Aorta (tissue), 5 donors: ENCODE measurements around the gene NCAM1. TPM values are rescaled to one million over a fixed set of nuclear protein-coding genes. Genes with fewer than 3 reads are reported as not detected.

Experiments
- ATAC-seq: fragments of 200-7000 bp; cut with Tn5 transposase; one replicate; pipeline ENCODE4 v1.9.1; 2022; ENCODE audit warnings: moderate library complexity; ENCODE audit not compliant: low FRiP score
- DNase-seq, 2 donors: peaks; one replicate each; pipeline ENCODE4 v3.0.0-alpha.2; 2020
- H3K27ac ChIP-seq, 2 donors: one replicate each; pipeline ENCODE4 v1.5.1; 2013; ENCODE audit warnings: low read length in 2 of 2, mild to moderate bottlenecking in 2 of 2, moderate library complexity in 2 of 2, control low read depth in 1 of 2, inconsistent platforms in 1 of 2, low read depth in 1 of 2
- H3K27me3 ChIP-seq, 2 donors: one replicate each; pipeline ENCODE4 v1.6.1; 2013; ENCODE audit warnings: control low read depth in 1 of 2, low read length in 1 of 2, mild to moderate bottlenecking in 1 of 2, moderate library complexity in 1 of 2; ENCODE audit not compliant: insufficient read depth in 2 of 2, control insufficient read depth in 1 of 2
- H3K36me3 ChIP-seq, 2 donors: one replicate each; pipeline ENCODE4 v1.6.1; 2013; ENCODE audit warnings: control low read depth in 1 of 2, low read length in 1 of 2, mild to moderate bottlenecking in 1 of 2; ENCODE audit not compliant: insufficient read depth in 2 of 2, control insufficient read depth in 1 of 2
- H3K4me1 ChIP-seq, 2 donors: one replicate each; pipeline ENCODE4 v1.6.1; 2013; ENCODE audit warnings: low read length in 2 of 2, control low read depth in 1 of 2, mild to moderate bottlenecking in 1 of 2, moderate library complexity in 1 of 2; ENCODE audit not compliant: insufficient read depth in 2 of 2, control insufficient read depth in 1 of 2
- H3K4me3 ChIP-seq, 2 donors: one replicate each; pipeline ENCODE4 v1.5.1; 2013; ENCODE audit warnings: low read length in 2 of 2, control low read depth in 1 of 2, mild to moderate bottlenecking in 1 of 2
- H3K9me3 ChIP-seq: one replicate; pipeline ENCODE4 v1.6.1; 2013; ENCODE audit warnings: mild to moderate bottlenecking, low read length; ENCODE audit not compliant: control insufficient read depth
- WGBS, 2 donors: extraction: QIAGEN DNeasy Blood & Tissue Kit; methylation state at CpG; one replicate each; pipeline ENCODE4 v1.1.7; 2013; 5-methylcytosine and 5-hydroxymethylcytosine counted together
- intact Hi-C, 2 donors: fragments of 100-400 bp; cut with DNase I; formaldehyde crosslinking; loops; one replicate each; pipeline versions ENCODE4 v1.14.2 to v1.15.0; 2022
- polyA plus RNA-seq, 2 donors: library from polyadenylated mRNA; stranded (reverse); fragments of 200-250 nt; gene quantifications; one replicate each; pipeline ENCODE4 v1.2.3, GENCODE V29; 2013
- total RNA-seq, 2 donors: library from RNA; stranded (reverse); fragmentation: NEBNext Ultra II Directional; extraction: Animal tissue kit (Norgen Biotek cat#: 25700); gene quantifications; one replicate each; pipeline ENCODE4 v1.2.1, GENCODE V29; 2021
- donor health status: healthy with polysubstance abuse.
- donor health status: Bipolar disorder and iron deficiency.
- donor health status: DM: no; HTN: no; CAD: no.
- donor health status: DM: no; HTN: no; CAD: no.
- donor health status: DM: yes; HTN: yes; CAD: no.

The NCAM1 gene
- total and polyA plus RNA-seq, 4 donors, result 1.8 to 19.4 (median 6.1) TPM

- Histone ChIP-seq H3K4me3 (no peak overlapping the region), H3K27ac (no peak overlapping the region), H3K9me3 (no peaks in the 10 kb centered on the region), H3K36me3 (no peaks in the 10 kb centered on the region), H3K27me3 (no peaks in the 10 kb centered on the region), H3K4me1 (no peaks in the 10 kb centered on the region)
- WGBS, 2 donors, result 76 to 85% methylated on average over 2 of the region's 2 CpGs
- intact Hi-C loops, result no loop called here
- ATAC-seq (no peak), DNase-seq (no peak)
Measured at GRCh38 chr11:112999520-112999919, 38.3 kb downstream of the NCAM1 start.

- Histone ChIP-seq H3K9me3 (no peaks in the 10 kb centered on the region), H3K27me3 (no peaks in the 10 kb centered on the region), H3K36me3 (no peaks in the 10 kb centered on the region), H3K4me3 (no peak overlapping the region), H3K27ac (no peak overlapping the region), H3K4me1 (no peaks in the 10 kb centered on the region)
- intact Hi-C loops, result no loop called here
- DNase-seq (no peak), ATAC-seq (no peak)
- WGBS, 2 donors, result 70 to 76% methylated on average over 5 of the region's 5 CpGs
Measured at GRCh38 chr11:113001709-113002108, 40.5 kb downstream of the NCAM1 start.

GRCh38 chr11:113006896-113007445, 45.8 kb downstream of the NCAM1 start:
- DNase-seq (no peak), ATAC-seq (no peak)
- no peaks in the 10 kb centered on the region for H3K36me3 ChIP-seq
- no peaks in the 10 kb centered on the region for H3K4me1 ChIP-seq
- 68 to 69% methylated on average over 2 of the region's 2 CpGs for WGBS, 2 donors
- no peaks in the 10 kb centered on the region for H3K27me3 ChIP-seq
- intact Hi-C loops, result no loop called here
- no peak overlapping the region for H3K4me3 ChIP-seq
- H3K27ac ChIP-seq, result no peak overlapping the region
- no peaks in the 10 kb centered on the region for H3K9me3 ChIP-seq

GRCh38 chr11:113014262-113015097, 53.3 kb downstream of the NCAM1 start:
- H3K27me3 ChIP-seq, result no peaks in the 10 kb centered on the region
- H3K4me1 ChIP-seq, result peaks cover 2 to 5% of the 10 kb centered on the region in 2 donors
- H3K27ac ChIP-seq, result no peak overlapping the region
- DNase-seq, result peak in 1 of 2 donors; percentile 47
- H3K4me3 ChIP-seq, result no peak overlapping the region
- H3K36me3 ChIP-seq, result no peaks in the 10 kb centered on the region
- peak; percentile 54 for ATAC-seq
- intact Hi-C loops, result no loop called here
- H3K9me3 ChIP-seq, result no peaks in the 10 kb centered on the region
- WGBS, 2 donors, result 21 to 28% methylated on average over 11 of the region's 11 CpGs

GRCh38 chr11:113015098-113015455, 53.9 kb downstream of the NCAM1 start:
- Histone ChIP-seq H3K4me3 (no peak overlapping the region), H3K9me3 (no peaks in the 10 kb centered on the region), H3K4me1 (peaks cover 2 to 5% of the 10 kb centered on the region in 2 donors), H3K27me3 (no peaks in the 10 kb centered on the region), H3K27ac (no peak overlapping the region), H3K36me3 (no peaks in the 10 kb centered on the region)
- ATAC-seq (no peak), DNase-seq (no peak)
- intact Hi-C loops, result no loop called here

GRCh38 chr11:113016905-113017304, 55.7 kb downstream of the NCAM1 start:
- Histone ChIP-seq H3K9me3 (no peaks in the 10 kb centered on the region), H3K36me3 (no peaks in the 10 kb centered on the region), H3K4me3 (no peak overlapping the region), H3K27ac (no peak overlapping the region), H3K27me3 (no peaks in the 10 kb centered on the region), H3K4me1 (peaks cover 2 to 5% of the 10 kb centered on the region in 2 donors)
- intact Hi-C loops, result no loop called here
- 77 to 82% methylated on average over 4 of the region's 4 CpGs for WGBS, 2 donors
- DNase-seq (no peak), ATAC-seq (no peak)

GRCh38 chr11:113018913-113019312, 57.7 kb downstream of the NCAM1 start:
- Histone ChIP-seq H3K27ac (no peak overlapping the region), H3K36me3 (no peaks in the 10 kb centered on the region), H3K4me3 (no peak overlapping the region), H3K27me3 (no peaks in the 10 kb centered on the region), H3K4me1 (peaks cover 2 to 5% of the 10 kb centered on the region in 2 donors), H3K9me3 (no peaks in the 10 kb centered on the region)
- DNase-seq, result no peak
- intact Hi-C loops, result no loop called here
- ATAC-seq, result no peak
- 91 to 93% methylated on average over 5 of the region's 5 CpGs for WGBS, 2 donors

- Histone ChIP-seq H3K4me1 (peaks cover 2% of the 10 kb centered on the region in 2 donors), H3K9me3 (no peaks in the 10 kb centered on the region), H3K4me3 (no peak overlapping the region), H3K36me3 (no peaks in the 10 kb centered on the region), H3K27me3 (no peaks in the 10 kb centered on the region), H3K27ac (no peak overlapping the region)
- DNase-seq, result no peak
- intact Hi-C loops, result no loop called here
- ATAC-seq, result no peak
- 89% methylated on average over 4 of the region's 4 CpGs for WGBS, 2 donors
Measured at GRCh38 chr11:113019711-113020110, 58.5 kb downstream of the NCAM1 start.

GRCh38 chr11:113021111-113021510, 59.9 kb downstream of the NCAM1 start:
- Histone ChIP-seq H3K9me3 (no peaks in the 10 kb centered on the region), H3K27me3 (no peaks in the 10 kb centered on the region), H3K4me1 (peaks cover 0 to 2% of the 10 kb centered on the region in 2 donors), H3K36me3 (no peaks in the 10 kb centered on the region), H3K4me3 (no peak overlapping the region), H3K27ac (no peak overlapping the region)
- DNase-seq (no peak), ATAC-seq (no peak)
- WGBS, 2 donors, result 92 to 100% methylated on average over 1 of the region's 1 CpG
- intact Hi-C loops, result no loop called here
